ENCODE measurements around the gene MORF4L1.
"Not testable (repeated sequence)": the region's sequence is repeated elsewhere in the genome, so short reads cannot be mapped to it uniquely, and the experiment has no call there.

Gene MORF4L1

DNA sequence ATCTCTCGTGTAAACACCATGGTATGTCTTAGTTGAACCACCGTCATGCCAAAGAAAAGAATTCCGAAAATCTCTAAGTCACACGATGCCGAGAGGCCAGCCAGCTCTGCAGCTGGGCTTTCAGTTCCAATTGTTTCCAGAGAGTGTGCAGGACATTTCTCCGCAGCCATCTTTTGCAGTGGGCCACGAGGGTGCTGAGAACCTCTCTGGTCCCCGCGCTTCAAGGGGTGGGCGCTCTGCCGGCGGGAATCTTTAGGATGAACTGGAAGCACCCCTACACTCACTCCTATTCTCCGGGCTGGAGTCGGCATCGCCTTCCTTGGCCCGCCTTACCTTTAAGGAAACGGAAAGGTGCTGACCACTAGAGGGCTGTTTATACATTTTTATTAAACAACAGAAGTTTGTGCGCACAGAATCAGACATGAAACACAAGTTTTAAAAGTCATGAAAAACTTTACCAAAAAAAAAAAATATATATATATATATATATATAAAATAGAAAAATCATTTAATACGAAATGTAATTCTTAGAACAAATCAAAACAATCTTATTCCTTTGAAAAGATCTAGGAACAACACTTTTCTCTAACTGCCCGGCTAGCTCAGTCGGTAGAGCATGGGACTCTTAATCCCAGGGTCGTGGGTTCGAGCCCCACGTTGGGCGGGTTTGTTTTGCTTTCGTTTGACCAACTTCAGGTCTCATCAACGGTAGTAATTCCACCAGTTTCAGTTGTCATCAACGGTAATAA lies 12.5 kb upstream of the MORF4L1 start:
- DNase-seq, result peak in 4 of 5 experiments; percentile 42 to 73 (median 64)

DNA sequence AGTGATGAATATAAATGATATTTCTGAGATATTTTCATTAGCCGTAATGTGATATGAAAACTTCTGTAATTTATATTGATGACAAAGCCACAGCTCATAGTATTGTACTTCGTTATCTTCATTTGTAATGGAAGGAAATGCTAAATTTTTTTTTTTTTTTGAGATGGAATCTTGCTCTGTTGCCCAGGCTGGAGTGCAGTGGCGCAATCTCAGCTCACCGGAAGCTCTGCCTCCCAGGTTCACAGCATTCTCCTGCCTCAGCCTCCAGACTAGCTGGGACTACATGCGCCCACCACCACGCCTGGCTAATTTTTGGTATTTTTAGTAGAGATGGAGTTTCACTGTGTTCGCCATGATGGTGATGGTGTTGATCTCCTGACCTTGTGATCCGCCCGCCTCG lies 7.1 kb upstream of the MORF4L1 start:
- DNase-seq, result not testable (repeated sequence)

DNA sequence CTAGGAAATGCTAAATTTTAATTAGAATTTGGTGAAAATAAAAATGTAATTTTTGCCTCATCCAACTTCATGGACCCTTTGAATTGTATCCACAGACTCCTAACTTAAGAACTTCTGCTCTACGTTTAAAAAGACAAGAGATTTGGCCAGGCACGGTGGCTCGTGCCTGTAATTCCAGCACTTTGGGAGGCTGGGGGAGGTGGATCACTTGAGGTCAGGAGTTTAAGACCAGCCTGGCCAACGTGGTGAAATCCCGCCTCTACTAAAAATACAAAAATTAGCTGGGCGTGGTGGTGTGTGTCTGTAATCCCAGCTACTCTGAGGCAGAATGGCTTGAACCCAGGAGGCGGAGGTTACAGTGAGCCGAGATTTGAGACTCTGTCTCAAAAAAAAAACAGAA lies 6.7 kb upstream of the MORF4L1 start:
- not testable (repeated sequence) for DNase-seq

DNA sequence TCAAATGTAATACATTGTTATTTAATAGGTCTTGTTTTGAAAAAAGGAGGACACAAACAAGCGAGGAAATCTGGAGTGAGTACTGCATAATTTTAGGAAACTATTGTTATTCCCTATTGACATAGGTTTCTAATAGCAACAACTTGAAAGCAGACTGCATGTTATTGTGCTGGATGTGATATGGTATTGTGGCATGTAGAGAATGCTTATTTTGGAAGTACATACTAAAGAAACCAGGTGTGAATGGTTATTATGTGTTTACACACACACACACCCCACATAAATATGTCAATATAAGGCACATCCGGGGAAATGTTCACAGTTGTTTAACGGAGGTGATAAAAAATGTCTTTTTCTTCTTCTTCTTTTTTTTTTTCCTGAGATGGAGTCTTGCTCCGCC lies 5.9 kb upstream of the MORF4L1 start:
- no peak for DNase-seq

DNA sequence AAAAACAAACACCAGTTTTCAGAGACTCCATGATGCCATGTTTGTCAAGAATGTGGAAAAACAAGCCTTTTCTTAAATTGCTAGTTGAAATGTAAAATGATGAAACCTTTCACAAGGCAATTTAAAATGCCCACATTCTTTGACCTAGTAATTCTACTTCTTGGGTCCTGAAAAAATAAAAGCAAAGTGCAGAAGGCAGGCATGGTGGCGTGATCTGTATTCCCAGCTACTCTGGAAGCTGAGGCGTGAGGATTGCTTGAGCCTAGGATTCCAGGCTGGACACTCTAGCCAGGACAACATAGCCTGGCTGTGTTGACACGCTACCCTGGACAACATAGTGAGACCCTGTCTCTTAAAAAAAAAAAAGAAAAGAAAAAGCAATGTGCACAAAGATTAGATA lies 4.3 kb upstream of the MORF4L1 start:
- DNase-seq, result no peak

DNA sequence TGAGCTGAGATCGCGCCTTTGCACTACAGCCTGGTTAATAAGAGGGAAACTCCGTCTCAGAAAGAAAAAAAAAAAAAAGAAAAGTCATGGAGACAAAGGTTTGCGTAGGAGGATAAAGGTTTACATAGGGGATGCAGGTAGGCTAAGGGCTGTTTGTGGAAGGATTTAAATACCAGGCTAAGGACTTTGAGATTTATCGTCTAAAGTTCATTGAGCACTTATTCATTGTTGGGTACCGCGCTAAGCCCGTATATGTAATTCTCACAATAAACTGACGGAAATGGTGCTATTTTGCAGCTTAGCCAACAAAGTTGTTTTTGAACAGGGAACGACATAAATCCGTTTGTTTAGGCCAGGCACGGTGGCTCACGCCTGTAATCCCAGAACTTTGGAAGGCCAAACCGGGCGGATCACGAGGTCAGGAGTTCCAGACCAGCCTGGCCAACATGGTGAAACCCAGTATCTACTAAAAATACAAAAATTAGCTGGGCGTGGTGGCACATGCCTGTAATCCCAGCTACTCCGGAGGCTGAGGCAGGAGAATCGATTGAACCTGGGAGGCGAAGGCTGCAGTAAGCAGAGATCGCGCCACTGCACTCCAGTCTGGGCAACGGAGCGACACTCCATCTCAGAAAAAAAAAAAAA lies 1.1 kb upstream of the MORF4L1 start:
- not testable (repeated sequence) for DNase-seq

DNA sequence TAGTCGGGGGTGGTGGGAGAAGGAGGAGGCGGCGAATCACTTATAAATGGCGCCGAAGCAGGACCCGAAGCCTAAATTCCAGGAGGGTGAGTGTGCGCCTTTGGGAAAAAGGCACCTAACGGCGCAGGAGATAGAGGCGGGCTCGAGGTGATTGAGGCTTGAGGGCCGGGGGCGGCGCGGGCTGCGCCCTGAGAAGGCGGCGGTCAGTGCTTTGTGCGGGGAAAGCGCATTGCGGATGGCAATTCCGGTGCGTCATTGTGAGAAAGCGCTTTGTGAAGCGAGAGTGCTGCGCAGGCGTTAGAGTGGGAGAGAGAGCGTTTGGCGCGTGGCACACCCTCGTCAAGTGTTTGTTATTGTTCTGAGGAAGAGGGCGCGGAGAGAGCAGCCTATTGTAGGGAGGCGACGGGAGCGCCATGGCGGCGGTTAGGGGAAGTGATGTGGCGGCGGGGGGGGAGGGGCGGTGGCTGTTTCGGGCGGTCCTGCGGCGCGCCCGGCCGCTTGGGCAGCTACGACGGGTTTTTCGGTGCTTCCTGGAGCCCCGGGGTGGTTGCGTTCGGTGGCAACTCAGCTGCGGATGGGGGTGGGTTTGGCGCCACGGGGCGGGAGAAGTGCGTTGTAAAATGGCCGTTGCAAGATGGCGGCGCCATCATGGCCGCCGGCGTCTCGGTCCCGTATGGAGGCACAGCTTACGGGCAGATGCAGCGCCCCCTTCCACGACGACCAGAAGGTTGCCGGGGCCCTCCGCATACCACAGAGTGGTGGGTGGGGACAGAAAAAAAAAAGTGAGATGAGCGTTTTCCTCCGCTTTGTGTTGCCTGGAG lies 492 bp downstream of the MORF4L1 start:
- DNase-seq, result peak; percentile 73 to 96 (median 89)

DNA sequence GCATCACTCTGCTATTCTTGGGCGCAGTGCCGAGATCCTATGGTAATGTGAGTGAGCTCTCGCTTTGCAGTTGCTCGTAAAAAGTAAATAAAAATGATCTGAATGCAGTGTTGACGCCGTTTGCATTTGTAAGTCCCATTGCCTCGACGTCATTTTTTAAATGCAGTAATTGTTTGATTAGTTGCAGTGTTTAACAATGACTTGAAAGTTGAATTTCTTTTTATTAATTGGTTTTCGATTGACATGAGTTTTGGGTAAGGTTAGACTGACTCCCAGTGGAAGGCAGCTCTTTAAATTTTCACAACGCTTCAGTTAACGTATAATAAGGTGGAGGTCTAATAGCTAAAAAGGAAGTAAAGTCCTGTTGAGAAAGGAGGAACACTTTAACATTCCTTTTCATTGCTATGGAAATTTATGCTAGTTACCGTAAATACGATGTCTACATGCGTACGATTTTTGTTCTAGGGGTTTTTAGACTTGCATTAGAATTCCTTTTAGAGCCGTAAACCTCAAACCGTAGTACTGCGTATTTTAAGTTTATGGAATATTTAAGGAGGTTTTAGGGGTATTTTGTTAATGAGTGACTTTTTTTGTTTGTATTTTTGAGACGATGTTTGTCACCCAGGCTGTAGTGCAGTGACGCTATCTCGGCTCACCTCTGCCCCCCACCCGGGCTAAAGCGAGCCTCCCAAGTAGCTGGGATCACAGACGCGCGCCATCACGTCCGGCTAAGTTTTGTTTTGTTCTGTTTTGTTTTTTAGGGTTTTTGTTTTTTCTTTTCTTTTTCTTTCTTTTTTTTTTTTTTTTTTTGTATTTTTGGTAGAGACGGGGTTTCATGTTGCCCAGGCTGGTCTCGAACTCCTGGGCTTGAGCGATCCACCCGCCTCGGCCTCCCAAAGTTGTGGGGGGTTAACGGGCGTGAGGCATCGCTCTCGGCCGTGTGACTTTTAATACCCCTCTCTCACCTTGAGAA lies 1.4 kb downstream of the MORF4L1 start:
- peak in 3 of 5 experiments; percentile 35 to 68 (median 46) for DNase-seq

DNA sequence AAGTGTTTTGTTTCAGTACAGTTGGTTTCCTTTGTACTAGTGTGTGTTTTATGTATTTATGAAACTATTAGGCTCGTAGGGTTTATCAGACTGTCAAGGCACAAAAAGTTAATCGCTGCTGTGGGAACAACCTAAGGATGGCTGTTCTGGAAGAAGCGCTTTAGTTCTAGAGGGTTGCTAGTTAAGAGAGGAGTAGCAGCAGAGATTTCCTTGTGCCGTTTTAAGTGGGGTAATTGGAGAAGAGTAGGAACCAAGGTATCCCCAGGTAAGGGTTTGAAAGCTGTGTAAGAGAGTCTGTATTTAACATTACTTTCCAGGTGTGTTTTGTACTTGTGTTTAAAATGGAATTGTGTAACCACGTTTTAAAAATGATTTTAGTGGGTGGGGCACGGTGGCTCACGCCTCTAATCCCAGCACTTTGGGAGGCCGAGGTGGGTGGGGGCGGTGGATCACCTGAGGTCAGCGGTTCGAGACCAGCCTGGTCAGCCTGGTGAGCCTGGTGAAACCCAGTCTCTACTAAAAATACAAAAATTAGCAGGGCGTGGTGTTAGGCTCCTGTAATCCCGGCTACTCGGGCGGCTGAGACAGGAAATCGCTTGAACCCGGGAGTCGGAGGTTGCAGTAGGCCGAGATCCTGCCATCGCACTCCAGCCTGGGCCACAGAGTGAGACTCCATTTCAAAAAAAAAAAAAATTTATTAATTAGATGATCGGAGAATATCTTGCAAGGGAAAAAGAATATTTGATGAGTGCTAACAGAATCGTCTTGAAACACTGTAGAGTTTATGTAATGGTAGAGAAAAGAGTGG lies 2.6 kb downstream of the MORF4L1 start:
- peak in 1 of 5 experiments; percentile 14 for DNase-seq

DNA sequence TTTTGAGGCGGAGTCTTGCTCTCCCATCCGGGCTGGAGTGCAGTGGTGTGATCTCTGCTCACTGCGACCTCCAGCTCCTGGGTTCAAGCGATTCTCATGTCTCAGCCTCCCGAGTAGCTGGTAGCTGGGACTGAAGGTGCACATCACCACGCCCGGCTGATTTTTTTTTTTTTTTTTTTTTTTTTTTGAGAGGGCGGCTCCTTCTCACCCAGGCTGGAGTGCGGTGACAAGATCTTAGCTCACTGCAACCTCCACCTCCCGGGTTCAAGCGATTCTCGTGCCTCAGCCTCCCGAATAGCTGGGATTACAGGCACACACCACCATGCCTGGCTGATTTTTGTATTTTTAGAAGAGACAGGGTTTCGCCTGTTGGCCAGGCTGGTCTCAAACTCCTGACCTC lies 4.3 kb downstream of the MORF4L1 start:
- DNase-seq, result peak in 1 of 5 experiments; percentile 53

DNA sequence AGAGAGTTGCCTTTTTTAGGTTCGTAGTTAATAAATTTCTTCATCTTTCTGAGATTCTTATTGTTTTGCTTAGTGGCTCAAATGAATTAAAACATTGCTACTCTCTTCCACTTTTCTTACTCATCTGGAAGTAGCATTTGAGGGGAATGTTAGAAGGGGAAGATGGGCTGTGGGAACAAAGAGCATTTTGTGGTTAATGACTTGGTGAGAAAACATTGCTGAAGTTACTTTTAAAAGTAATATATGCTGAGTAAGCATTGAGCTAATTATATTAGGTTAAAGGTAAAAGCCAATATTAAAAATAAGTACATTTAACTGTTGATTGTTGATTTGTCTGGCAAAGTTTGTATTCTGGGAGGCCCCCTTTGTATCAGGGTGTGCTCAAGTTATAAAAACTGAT lies 5.7 kb downstream of the MORF4L1 start:
- no peak for DNase-seq

DNA sequence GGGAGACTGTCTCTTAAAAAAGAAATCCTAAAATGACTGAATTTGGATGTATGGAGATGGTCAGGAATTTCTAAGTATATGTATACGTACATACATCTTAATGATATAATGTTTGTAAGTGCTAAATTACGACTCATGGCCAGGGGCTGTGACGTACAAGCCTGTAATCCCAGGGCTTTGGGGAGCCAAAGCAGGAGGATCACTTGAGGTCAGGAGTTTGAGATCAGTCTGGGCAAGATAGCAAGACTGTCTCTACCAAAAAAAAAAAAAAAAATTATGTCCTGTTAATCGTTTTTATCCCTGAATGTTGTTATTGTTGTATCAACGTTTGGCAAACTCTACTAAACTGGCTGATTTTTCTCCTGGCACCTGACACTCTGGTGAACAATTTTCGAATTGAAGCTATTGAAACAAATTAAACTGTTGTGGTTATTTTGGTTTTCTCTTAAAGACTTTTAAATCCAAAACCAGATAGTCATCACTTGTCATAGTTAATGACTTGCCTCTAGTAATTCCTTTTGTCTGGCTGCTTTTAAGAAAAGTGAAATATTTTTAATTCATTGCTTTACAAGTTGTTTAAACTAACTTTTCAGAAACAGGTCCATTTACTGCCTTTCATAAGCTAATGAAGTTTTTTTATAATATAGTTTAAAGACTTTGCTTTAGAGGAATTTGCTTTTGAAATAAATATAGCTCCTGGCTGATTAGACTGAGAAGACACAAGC lies 7.0 kb downstream of the MORF4L1 start:
- peak in 1 of 5 experiments; percentile 27 for DNase-seq

DNA sequence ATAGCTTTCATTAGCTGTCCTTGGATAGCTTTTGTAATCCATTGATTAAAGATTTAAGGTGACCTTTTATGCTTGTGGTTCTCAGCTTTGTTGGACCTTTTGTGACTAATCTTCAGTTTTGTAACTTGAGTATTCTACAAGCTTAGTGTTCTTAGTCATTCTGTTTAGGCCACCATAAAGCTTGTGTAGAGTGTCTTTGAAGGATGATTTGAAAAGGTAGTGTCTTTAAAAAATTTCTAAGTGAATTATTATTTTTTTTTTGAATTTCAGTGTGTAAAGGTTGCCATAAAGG lies 7.5 kb downstream of the MORF4L1 start:
- DNase-seq, result no peak

DNA sequence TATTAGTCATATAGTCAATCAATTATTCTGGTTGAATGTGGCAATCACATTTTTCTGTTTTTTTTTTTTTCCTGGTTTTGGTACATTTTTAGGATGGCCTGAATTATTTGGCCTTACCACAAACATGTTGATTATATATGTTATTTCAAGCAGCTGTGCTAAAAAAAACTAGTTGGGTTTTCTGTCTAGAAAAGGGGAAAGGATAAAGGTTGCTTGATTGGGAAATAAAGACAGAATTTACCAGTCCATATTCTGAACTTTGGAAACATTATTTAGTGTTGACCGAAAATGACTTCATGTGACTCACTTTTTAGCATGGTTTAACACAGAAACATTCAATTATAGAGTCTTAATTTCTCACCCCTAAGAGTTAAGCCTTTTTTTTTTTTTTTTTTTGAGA lies 8.1 kb downstream of the MORF4L1 start:
- DNase-seq, result no peak

DNA sequence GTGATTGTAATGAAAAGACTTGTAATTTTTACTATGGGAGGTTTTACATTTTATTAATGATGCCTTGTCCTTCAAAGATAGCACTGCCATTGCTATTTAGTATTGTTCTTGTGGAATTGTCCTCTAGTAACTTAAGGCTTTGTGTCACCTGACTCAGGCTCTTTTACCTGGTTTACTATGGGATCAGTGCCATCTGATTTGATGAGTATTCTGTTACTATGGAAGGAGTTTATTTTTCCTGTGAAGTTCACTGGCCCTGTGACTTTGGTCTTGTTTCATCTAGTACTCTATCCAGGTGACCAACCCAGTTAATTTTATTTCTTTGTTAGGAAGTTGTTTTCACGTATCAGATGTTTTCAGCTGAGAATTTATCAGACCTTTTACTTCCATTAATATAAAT lies 9.0 kb downstream of the MORF4L1 start:
- no peak for DNase-seq

DNA sequence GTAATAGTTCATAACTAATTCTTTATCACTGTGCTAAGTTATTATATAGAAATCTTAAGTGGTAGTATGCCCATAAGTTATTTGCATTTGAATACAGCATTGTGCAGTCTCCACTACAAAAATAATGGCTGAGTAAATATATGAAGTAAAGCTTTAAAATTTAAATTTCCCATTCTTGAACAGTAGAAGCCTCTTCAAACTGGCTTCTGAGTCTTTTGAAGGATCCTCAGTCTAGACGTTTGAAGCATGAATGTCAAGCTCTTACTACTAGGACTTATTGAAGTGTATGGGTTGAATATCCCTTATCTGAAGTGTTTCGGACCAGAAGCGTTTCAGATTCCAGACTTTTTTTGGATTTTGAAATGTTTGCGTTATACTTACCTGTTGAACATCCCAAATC lies 16.3 kb downstream of the MORF4L1 start:
- DNase-seq, result no peak

DNA sequence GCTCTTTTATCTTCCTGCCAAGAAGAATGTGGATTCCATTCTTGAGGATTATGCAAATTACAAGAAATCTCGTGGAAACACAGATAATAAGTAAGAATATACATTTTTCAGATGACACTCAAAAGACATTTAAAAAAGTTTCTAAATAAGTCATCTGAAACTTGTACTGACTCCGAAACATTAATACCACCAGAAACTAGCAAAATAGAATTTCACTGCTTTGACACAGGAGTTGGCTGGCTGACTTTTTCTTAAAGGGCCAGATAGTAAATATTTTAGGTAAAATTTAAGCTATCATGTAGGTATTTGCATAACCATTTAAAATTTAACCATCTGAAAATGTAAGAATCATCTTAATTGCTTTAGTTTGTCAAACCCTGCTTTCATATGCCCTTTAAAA lies 20.8 kb downstream of the MORF4L1 start:
- no peak for DNase-seq

DNA sequence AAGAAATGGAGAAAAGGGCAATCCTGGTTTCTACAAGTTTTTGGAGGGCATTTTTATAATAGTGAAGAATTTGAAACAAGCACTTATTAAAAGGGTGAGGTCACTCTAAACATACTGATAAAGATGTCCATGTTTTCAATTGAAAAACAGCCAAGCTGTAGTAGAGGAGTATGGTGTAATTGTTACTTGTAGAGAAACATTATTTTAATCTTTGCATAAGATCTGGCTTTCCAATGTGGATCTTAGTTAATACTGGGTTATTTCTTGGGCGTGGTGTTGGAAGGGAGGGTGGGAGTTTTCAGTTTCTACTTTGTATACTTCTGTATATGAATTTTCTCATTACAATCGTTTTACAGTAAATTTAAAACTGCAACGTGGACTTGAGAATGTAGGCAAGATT lies 22.8 kb downstream of the MORF4L1 start:
- DNase-seq, result no peak

DNA sequence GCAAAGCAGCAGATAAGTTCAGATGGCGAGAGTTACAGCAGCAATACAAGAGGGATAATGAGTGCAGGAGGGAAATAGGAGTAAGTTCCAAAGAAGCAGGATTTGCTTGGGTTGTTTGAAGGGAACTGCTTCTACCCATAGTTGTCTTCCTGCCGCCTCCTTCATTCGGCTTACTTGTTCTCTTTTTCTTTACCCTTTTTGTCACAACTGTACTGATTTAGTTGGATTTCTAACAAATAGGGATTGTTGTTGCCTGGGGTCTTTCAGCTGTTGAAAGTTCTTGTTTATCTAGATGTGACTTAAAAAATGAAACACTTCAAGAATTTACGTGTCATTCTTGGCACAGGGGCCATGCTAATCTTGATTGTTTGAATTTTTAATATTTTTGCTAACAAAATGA lies 25.9 kb downstream of the MORF4L1 start:
- DNase-seq, result no peak

DNA sequence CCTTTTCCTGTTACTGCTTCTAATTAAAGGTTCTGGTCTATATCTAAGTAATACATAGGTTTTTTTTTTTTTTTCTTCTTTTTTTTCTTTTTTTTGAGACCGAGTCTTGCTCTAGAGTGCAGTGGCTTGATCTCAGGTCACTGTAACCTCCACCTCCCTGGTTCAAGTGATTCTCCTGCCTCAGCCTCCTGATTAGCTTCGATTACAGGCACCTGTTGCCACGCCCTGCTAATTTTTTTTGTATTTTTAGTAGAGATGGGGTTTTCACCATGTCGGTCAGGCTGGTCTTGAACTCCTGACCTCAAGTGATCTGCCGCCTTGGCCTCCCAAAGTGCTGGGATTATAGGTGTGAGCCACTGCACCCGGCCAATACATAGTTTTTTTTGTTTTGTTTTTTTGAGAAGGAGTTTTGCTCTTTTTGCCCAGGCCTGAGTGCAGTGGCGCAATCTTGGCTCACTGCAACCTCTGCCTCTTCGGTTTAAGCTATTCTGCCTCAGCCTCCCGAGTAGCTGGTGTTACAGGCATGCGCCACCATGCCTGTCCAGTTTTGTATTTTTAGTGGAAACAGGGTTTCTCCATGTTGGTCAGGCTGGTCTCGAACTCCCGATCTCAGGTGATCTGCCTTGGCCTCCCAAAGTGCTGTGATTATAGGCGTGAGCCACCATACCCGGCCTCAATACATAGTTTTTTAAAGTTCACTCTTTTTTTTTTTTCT lies 28.3 kb downstream of the MORF4L1 start:
- DNase-seq, result not testable (repeated sequence)

All from T-helper 2 cell (primary cell).